Iris pigment epithelial cell (primary cell): ENCODE results near the gene RABEP2.
A peak's percentile ranks its signal among the peaks of the same experiment; 100 is the strongest.
"Not testable (repeated sequence)": the region's sequence is repeated elsewhere in the genome, so short reads cannot be mapped to it uniquely, and the experiment has no call there.

Experiments
- DNase-seq: peaks from one replicate; pipeline ENCODE4 v3.0.0-alpha.2; 2011; ENCODE audit warnings: low read depth

Gene RABEP2, protein sequence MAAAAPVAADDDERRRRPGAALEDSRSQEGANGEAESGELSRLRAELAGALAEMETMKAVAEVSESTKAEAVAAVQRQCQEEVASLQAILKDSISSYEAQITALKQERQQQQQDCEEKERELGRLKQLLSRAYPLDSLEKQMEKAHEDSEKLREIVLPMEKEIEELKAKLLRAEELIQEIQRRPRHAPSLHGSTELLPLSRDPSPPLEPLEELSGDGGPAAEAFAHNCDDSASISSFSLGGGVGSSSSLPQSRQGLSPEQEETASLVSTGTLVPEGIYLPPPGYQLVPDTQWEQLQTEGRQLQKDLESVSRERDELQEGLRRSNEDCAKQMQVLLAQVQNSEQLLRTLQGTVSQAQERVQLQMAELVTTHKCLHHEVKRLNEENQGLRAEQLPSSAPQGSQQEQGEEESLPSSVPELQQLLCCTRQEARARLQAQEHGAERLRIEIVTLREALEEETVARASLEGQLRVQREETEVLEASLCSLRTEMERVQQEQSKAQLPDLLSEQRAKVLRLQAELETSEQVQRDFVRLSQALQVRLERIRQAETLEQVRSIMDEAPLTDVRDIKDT

DNA sequence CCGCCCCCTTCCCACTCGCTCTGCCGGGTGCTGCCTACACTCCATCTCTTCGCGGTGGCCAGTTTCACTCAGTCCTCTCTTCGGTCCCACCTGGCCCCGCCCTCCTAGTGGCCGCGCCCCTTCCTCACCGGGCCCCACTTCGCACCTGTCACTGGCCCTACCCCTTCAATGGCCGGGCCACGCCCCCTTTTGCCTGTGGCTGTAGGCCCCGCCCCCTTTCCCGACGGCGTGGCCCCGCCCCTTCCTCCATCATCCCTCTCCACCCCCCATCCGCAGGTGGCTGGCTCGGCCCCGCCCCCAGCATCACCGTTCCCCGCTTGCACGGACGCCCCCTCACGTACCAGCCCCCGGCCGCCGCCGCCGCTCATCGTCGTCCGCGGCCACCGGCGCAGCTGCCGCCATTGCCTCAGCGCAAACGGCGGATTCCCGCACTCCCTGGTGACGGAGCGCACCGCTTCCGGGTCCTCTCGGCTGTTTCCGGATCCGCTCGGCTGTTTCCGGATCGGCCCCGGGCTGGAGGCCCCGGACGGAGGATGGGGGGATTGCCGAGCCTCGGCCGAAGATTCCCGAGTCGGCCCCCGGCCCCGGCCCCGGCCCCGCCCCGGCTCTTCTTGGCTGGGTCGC lies at the start of gene RABEP2:
Gene RABEP2 (minus strand): TSS at position 477 of the 624 bp plus-strand sequence. CDS start 75 bp downstream, at position 402.
- peak; percentile 81 for DNase-seq

DNA sequence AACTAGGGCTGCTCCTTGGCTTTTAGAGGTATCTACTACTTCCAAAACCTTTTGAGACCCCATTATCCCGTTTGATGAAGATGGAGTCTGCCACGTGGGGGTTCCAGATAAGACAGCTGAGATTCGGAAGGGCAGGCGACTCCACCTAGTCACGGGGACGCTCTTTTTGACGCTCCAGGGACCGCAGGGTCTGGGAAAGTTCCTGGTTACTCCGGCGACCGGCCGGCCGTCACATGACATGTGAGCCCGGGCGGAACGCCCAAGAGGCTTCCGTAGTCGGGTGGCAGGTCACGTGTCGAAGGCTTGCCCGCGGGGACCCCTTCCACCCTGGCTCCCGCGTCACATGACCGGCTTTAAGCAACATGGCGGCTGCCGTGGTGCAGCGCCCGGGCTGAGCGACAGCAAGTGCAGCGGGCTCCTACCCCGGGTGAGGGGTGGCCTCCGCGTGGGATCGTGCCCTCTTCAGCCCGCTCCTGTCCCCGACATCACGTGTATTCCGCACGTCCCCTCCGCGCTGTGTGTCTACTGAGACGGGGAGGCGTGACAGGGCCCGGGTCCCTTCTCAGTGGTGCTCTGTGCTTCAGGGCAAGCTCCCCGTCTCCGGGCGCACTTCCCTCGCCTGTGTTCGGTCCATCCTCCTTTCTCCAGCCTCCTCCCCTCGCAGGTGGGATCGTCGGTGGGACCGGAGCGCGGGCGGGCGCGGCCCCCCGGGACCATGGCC lies 49.6 kb upstream of the RABEP2 start, which contains the start of gene SPNS1:
Gene SPNS1 (plus strand): TSS at position 342 of the 721 bp plus-strand sequence. CDS start 374 bp downstream, at position 716.
- peak; percentile 98 for DNase-seq

DNA sequence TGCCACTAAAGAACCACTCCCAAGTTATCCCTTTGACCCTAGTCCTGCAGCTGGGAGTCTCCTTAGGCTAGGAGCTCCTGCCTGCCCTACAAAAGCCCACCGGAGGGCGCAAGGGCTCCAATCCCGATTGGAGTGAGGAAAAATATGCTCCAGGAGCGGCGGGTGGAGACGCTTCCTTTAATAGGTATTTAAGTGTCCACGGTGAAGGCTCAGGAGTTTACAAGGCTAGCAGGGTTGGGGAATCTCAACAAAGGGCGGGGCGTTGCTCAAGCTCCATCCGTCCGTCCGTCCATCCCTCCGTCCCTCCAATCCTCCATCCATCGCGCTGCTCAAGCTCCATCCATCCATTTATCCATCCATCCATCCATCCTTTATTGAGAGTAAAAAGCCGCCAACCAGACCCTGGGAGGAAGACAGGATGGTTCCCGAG lies 49.0 kb upstream of the RABEP2 start:
- peak; percentile 57 for DNase-seq

DNA sequence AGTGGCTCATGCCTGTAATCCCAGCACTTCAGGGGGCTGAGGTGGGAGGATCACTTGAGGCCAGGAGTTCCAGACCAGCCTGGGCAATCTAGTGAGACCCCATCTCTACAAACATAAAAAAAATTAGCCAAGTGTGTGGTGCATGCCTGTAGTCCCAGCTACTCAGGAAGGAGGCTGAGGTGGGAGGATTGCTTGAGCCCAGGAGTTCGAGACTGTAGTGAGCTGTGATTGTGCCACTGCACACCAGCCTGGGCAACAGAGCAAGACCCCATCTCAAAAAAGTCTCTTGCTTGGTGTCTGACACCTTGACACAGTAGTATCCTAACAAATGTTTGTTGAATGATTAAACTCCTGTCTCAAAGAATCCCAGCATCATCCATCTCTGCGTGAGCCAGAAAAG lies 44.7 kb upstream of the RABEP2 start:
- DNase-seq = not testable (repeated sequence)

DNA sequence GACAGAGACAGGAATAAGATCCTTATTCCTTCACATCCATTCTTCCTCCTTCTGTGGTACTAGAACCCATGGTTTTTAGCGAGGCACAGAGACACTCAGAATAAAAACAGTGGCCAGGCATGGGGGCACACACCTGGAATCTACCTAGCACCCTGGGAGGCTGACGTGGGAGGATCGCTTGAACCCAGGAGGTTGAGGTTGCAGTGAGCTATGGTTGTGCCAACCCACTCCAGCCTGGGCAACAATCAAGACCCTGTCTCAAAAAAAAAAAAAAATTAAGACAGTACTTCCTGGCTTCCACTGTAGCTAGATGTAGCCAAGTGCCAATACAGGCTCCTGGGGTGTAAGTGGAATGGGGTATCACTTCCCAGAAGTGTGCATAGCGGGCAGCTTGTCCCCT lies 42.1 kb upstream of the RABEP2 start:
- no peak for DNase-seq

DNA sequence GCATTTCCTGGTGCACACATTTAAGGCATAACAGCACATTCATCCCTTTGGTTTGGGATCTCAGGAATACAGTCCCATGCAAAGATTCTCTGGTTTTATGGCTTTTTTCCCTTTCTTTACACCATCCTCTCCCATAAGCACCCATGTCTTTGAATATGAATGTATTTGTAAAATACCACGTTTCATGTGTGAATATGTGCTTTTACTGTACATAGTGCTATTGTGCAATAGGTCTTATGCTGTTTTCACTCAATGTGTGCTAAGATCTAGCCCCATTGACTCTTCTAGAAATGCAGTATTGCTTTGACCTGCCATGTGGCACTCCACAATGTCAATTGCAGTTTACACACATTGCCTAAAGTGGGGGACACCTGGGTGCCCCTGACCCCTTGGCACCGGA lies 39.5 kb upstream of the RABEP2 start:
- DNase-seq = no peak

DNA sequence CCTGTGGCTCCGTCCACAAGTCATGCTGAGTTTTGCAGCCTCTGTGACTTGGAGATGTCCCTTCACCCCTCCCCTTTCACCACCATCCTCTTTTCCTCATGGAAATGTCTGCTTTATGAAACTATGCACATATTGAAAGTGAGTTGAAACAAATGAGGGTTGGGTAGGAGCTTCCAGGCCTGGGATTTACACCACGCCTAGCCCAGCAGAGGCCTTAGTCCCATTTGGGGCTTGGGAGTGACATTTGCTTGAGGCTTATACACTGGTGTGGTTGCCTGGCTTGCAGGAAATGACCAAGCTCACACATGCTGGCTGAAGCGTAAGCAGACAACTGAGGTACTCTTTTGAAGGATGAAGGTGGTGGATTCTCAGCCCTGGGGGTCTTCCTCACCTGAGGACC lies 39.0 kb upstream of the RABEP2 start:
- DNase-seq = no peak

DNA sequence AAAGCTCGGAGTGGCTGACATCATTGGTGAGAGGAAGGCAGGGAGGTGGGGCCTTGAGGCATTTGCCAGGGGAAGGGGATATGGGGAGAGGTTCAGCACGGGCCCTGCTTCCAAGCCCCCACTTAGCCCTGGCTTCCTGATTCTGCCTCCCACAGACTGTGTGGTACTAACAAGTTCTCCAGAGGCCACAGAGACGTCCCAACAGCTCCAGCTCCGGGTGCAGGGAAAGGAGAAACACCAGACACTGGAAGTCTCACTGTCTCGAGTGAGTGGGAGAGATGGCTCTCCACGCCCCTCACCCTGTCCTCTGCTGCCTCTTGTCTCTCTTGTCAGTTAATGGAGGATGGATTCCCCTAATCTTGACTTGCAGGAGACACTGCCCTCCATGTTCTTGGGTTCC lies 33.8 kb upstream of the RABEP2 start:
- DNase-seq = no peak

DNA sequence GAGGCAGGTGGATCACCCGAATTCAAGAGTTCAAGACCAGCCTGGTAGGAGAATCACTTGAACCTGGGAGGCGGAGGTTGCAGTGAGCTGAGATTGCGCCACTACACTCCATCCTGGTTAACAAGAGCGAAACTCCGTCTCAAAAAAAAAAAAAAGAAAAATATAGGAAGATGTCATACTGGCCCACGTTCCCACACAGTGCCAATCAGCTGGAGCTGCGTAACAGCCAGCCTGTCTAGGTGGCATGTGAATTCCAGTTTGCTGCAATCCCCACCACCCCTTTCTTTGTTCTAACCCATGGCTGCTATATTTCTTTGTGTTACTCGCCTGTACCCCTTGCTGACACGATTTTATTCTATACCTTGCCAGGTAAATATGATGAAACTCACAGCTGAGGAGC lies 33.2 kb upstream of the RABEP2 start:
- DNase-seq = no peak

DNA sequence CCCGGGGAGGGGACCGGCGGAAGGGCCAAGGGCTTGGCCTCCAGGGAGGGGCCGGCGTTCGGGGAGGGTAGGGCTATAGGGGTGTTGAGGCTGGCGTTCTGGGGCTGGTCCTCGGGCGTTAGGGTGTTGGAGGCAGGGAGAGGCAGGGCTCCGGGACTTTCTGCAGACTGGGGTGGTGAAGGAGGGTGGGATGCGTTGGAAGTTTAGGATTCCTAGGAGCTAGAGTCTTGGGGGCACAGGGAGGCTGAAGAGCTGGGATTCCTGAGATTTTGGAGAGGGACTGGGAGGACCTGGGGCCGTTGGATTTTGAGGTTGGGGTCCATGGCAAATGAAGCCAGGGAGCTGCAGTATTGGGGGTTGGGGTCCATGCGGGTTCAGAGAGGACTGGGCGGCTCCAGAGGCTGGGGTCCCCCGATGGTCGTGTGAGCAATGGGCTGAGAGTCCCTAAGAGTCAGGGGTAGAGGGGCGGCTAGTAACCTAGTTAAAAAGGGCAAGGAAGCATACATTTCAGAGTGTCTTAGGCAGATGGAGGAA lies 26.4 kb upstream of the RABEP2 start:
- DNase-seq = no peak

DNA sequence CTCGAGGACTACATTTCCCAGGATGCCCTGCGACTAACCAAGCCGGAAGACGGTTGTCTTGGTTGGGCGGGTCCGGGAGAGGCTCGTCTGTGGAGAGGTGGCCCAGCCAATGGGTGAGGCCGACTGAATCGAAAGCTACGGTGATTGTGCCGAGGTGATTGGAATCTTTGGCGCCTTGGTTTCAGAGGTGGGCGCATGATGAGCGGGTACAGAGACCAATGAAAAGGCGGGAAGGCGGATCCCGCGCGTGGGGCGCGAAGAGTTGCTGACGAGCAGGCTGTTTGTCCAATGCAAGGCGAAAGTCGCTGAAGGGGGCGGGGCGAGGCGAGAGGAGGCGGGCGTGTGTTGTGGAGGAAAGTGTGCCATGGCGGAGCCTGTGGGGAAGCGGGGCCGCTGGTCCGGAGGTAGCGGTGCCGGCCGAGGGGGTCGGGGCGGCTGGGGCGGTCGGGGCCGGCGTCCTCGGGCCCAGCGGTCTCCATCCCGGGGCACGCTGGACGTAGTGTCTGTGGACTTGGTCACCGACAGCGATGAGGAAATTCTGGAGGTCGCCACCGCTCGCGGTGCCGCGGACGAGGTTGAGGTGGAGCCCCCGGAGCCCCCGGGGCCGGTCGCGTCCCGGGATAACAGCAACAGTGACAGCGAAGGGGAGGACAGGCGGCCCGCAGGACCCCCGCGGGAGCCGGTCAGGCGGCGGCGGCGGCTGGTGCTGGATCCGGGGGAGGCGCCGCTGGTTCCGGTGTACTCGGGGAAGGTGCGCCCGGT lies 25.8 kb upstream of the RABEP2 start, which contains the start of gene NFATC2IP:
Gene NFATC2IP (plus strand): TSS at position 290 of the 762 bp plus-strand sequence. CDS start 75 bp downstream, at position 365.
- peak; percentile 100 for DNase-seq

DNA sequence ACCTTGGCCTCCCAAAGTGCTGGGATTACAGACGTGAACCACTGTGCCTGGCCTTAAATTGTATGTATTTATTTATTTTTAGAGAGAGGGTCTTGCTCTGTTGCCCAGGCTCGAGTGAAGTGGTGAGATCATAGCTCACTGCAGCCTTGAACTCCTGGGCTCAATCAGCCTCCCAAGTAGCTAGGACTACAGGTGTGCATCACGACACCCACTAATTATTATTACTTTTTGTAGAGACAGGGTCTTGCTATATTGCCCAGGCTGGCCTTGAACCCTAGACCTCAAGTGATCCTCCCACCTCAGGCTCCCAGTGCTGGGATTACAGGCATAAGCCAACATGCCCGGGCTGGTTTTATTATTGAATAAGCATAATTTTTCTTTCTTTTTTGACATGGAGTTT lies 21.6 kb upstream of the RABEP2 start:
- DNase-seq = no peak

DNA sequence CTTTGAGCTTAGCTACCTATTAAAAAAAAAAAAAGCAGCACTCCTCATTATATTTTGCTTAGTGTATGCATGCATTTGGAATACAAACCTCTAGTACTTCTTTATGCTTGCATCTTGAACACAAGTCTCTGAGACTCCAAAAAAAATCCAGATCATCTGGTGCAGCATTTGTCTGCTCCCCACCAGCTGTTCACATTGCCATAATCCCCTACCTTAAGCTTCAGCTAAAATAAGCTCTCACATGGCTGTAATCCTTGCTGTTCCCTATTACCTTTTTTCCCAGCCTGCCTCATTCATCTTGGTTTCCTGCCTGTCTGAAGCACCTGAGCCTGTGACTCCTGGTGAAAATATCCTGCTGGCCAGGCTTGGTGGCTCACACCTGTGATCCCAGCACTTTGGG lies 18.2 kb upstream of the RABEP2 start:
- no peak for DNase-seq

DNA sequence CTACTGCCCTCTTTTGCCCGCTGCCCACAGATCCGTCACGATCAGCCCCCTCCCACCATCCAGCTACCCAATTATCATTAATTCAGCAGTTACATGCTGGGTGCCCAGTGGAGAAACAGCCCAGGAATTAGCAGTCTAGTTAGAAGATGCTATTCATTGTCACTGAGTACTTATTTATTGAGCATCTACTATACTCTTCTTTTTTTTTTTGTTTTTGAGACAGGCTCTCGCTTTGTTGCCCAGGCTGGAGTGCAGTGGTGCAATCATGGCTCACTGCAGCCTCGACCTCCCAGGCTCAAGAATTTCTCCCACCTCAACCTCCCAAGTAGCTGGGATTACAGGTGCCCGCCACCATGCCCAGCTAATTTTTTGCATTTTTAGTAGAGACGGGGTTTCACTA lies 14.8 kb upstream of the RABEP2 start:
- not testable (repeated sequence) for DNase-seq

DNA sequence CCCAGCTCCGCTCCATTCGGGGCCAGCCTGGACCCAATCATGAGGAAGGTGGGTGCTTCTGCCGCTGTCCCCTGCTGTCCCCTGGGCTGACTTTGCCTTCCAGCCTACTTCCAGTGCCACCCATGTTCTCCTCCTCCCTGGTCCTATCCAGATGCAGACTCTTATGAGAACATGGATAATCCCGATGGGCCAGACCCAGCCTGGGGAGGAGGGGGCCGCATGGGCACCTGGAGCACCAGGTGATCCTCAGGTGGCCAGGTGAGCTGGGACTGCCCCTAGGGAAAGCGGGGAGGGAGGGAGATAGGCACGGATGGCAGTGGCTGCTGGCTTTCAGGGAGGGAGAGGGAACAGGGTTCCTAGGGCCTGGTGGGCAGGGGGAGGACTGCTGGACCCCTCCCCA lies 13.7 kb upstream of the RABEP2 start:
- no peak for DNase-seq

DNA sequence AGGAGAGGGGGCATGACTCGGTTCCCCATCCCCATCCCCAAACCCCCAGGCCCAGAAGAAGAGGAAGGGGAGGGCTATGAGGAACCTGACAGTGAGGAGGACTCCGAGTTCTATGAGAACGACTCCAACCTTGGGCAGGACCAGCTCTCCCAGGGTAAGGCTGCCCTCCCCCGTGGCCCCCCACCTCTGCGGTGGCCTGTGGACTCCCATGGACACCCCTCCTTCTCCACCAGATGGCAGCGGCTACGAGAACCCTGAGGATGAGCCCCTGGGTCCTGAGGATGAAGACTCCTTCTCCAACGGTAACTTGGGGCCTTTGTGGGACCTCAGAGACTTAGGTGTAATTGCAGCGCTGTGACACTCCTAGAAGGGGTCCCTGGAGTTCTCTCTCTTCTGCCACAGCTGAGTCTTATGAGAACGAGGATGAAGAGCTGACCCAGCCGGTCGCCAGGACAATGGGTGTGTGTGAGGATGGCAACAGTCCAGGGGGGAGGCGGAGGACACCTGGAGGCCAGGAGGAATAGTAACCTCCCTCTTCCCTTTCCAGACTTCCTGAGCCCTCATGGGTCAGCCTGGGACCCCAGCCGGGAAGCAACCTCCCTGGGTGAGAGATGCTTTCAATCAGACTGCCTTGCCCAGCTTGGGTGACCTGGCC lies 12.3 kb upstream of the RABEP2 start:
- DNase-seq = no peak

DNA sequence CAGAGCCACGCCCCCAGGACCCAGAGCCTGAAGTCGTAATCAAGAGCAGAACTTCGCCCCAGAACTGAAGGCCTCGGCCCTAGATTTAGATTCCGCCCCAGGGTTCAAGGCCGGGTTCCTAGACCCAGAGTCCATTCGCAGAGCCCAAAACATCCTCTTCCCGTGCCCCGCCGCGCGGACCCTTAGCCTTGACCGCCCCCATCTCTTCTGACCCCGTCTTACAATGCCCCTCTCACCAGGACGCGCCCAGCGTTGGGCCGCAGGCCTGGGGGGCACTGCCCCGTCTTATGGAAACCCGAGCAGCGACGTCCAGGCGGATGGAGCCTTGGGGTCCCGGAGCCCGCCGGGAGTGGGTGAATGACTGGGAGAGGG lies 11.7 kb upstream of the RABEP2 start:
- DNase-seq = no peak

DNA sequence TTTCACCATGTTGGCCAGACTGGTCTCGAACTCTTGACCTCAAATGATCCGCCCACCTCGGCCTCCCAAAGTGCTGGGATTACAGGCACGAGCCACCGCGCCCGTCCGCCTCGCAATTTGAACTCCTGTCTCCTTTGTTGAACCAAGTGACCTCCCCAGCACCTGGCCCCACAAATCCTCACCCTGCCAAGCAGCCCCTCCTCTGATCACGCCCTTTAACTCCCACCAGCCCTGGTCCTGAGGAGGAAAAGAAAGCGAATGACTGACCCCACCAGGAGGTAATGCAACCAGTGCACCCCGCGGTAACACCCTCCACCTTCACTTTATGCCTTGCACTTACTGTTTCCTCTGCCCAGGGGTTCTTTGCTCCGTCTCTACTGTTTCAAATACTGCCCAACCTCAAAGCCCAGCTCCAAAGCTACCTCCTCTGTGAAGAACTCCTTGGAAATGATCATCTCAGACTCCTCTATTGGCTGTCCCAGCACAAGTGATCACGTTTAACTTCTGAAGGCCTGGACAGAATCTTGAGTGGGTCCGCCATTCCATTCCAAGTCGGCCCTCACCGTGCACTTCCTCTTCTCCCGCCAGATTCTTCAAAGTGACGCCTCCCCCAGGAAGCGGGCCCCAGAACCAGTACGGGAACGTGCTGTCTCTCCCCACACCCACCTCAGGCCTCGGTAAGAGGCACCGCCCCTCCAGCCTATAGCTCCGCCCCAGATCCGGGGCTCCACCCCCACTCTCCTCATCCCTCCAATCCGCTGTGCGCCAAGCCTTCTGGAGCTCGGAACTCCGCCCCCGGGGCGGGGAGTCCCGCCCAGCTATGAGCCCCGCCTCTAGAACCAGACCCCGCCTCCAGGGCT lies 11.1 kb upstream of the RABEP2 start:
- DNase-seq = peak; percentile 77

DNA sequence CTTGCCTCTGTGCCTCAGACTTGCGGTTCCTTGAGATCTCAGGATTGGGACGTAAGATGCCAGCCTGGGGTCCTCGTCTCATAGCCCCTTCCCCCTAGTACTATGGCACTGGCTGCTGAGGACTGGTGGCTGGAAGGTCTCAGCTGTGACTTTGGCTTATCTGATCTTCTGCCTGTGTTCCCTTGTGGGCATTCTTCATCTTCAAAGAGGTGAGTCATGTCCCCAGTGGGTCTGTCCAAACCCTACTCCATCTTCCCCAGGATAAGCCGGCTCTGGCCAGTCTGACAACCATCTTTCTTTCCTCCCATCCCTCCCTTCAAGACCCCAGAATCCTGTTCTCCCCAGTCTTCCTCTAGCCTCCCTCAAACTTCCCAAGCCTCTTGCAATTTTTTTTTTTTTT lies 10.3 kb upstream of the RABEP2 start:
- DNase-seq = no peak

DNA sequence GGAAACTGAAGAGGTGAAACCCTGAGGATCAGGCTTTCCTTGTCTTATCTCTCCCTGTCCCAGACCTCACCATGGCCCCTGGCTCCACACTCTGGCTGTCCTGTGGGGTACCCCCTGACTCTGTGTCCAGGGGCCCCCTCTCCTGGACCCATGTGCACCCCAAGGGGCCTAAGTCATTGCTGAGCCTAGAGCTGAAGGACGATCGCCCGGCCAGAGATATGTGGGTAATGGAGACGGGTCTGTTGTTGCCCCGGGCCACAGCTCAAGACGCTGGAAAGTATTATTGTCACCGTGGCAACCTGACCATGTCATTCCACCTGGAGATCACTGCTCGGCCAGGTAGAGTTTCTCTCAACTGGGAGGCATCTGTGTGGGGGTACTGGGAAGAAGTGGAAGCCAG lies 8.1 kb upstream of the RABEP2 start:
- no peak for DNase-seq
